Liver (tissue), 3 donors: ENCODE results near the gene SEPHS1.

Experiments used
- ATF3 ChIP-seq: IDR thresholded peaks from 2 replicates; pipeline ENCODE4 v1.6.1; 2016; ENCODE audit warnings: antibody characterized with exemption
- CTCF ChIP-seq: fragments of 150-350 bp; IDR thresholded peaks from 2 replicates; pipeline ENCODE4 v1.5.1; 2017; ENCODE audit warnings: improper control_type of control experiment, low read depth, low read length; ENCODE audit not compliant: missing input control
- FOXA1 ChIP-seq: IDR thresholded peaks from 2 replicates; pipeline ENCODE4 v1.6.1; 2016; ENCODE audit warnings: antibody characterized with exemption
- GABPA ChIP-seq, 2 donors: IDR thresholded peaks in 1 of 2; conservative IDR thresholded peaks in 1 of 2; 2 replicates each; pipeline ENCODE4 v1.6.1; 2016; ENCODE audit warnings: antibody characterized with exemption in 2 of 2, mild to moderate bottlenecking in 1 of 2, moderate library complexity in 1 of 2
- HNF4G ChIP-seq: IDR thresholded peaks from 2 replicates; pipeline ENCODE4 v1.6.1; 2016; ENCODE audit warnings: antibody characterized with exemption
- JUND ChIP-seq, 2 donors: IDR thresholded peaks; 2 replicates each; pipeline ENCODE4 v1.6.1; 2016; ENCODE audit warnings: antibody characterized with exemption in 2 of 2
- MAX ChIP-seq: IDR thresholded peaks from 2 replicates; pipeline ENCODE4 v1.6.1; 2016; ENCODE audit warnings: antibody characterized with exemption
- RAD21 ChIP-seq, 2 donors: IDR thresholded peaks; 2 replicates each; pipeline ENCODE4 v1.6.1; 2016; ENCODE audit warnings: antibody characterized with exemption in 2 of 2, mild to moderate bottlenecking in 2 of 2
- REST ChIP-seq: IDR thresholded peaks from 2 replicates; pipeline ENCODE4 v1.6.1; 2016; ENCODE audit warnings: antibody characterized with exemption, mild to moderate bottlenecking
- RXRA ChIP-seq, 2 donors: IDR thresholded peaks; 2 replicates each; pipeline ENCODE4 v1.6.1; 2017 to 2018; ENCODE audit warnings: antibody characterized with exemption in 2 of 2, mild to moderate bottlenecking in 1 of 2
- SP1 ChIP-seq: IDR thresholded peaks from 2 replicates; pipeline ENCODE4 v1.6.1; 2018; ENCODE audit warnings: antibody characterized with exemption, mild to moderate bottlenecking
- TAF1 ChIP-seq: conservative IDR thresholded peaks from 2 replicates; pipeline ENCODE4 v1.6.1; 2016; ENCODE audit warnings: antibody characterized with exemption, mild to moderate bottlenecking
- ZBTB33 ChIP-seq: IDR thresholded peaks from 2 replicates; pipeline ENCODE4 v1.6.1; 2016; ENCODE audit warnings: antibody characterized with exemption
- donor health status: healthy.
- donor health status: healthy.

GRCh38 chr10:13396369-13396768 is 48.3 kb upstream of the SEPHS1 start:
- no peak for TF ChIP-seq CTCF
- no peak for TF ChIP-seq SP1
- TF ChIP-seq REST: no peak
- no peak for TF ChIP-seq ZBTB33
- no peak for TF ChIP-seq JUND (IDR thresholded peaks at IDR 0.05)
- no peak for TF ChIP-seq HNF4G
- TF ChIP-seq ATF3: no peak
- no peak for TF ChIP-seq TAF1
- no peak for TF ChIP-seq RXRA (IDR thresholded peaks at IDR 0.05)
- no peak for TF ChIP-seq GABPA (IDR thresholded peaks at IDR 0.05 in 1 of 2, conservative IDR thresholded peaks at IDR 0.05 in 1 of 2)
- no peak for TF ChIP-seq RAD21 (IDR thresholded peaks at IDR 0.05)
- no peak for TF ChIP-seq FOXA1
- no peak for TF ChIP-seq MAX
